A549 (cell line): Measurements from ENCODE around the gene HASPIN.

Experiments
- CTCF ChIP-seq: fragments of >200 bp; sonication (Bioruptor Twin); formaldehyde crosslinking; IDR thresholded peaks from 3 replicates; pipeline ENCODE4 v1.5.1; 2016
- ELK1 ChIP-seq: fragments of 150-350 bp; IDR thresholded peaks from 2 replicates; pipeline ENCODE4 v1.6.1; 2014; ENCODE audit warnings: low read depth, mild to moderate bottlenecking, low read length
- EP300 ChIP-seq, 2 experiments: fragments of >200 bp; sonication (Bioruptor Twin); formaldehyde crosslinking; IDR thresholded peaks; 2 replicates in 1 of 2; 3 replicates in 1 of 2; pipeline ENCODE4 v1.6.1; 2016 to 2017
- ESRRA ChIP-seq: fragments of 150-350 bp; IDR thresholded peaks from 2 replicates; pipeline ENCODE4 v1.6.1; 2014; ENCODE audit warnings: mild to moderate bottlenecking, low read length, borderline replicate concordance
- FOSB ChIP-seq: fragments of 250-450 bp; sonication (Bioruptor Pico); IDR thresholded peaks from 2 replicates; pipeline ENCODE4 v1.5.0; 2020; ENCODE audit warnings: mild to moderate bottlenecking, moderate library complexity
- NR3C1 ChIP-seq: fragments of >200 bp; sonication (Bioruptor Twin); formaldehyde crosslinking; IDR thresholded peaks from 3 replicates; pipeline ENCODE4 v1.6.1; 2017
- POLR2A ChIP-seq: IDR thresholded peaks from 2 replicates; pipeline ENCODE4 v1.6.1; 2012; ENCODE audit warnings: mild to moderate bottlenecking, low read length
- RCOR1 ChIP-seq: fragments of 150-350 bp; IDR thresholded peaks from 2 replicates; pipeline ENCODE4 v1.6.1; 2014; ENCODE audit warnings: antibody characterized with exemption, low read length, low read depth
- RFX5 ChIP-seq: fragments of 450-650 bp; IDR thresholded peaks from 2 replicates; pipeline ENCODE4 v1.7.1; 2014; ENCODE audit warnings: antibody characterized with exemption, mild to moderate bottlenecking, moderate library complexity

- TF ChIP-seq POLR2A: no peak
- no peak for TF ChIP-seq CTCF
- no peak for TF ChIP-seq NR3C1
- no peak for TF ChIP-seq EP300 (IDR thresholded peaks at IDR 0.05)
- TF ChIP-seq ELK1: no peak
- TF ChIP-seq FOSB (CRISPR knock-in tag): no peak
- no peak for TF ChIP-seq RFX5
- no peak for TF ChIP-seq ESRRA
- no peak for TF ChIP-seq RCOR1
Observed at GRCh38 chr17:3745071-3745470, 21.4 kb downstream of the HASPIN start.
